Measurements from ENCODE around the gene ENTHD1. TPM values are rescaled to one million over a fixed set of nuclear protein-coding genes. Genes with fewer than 3 reads are reported as not detected.

Gene ENTHD1
- total and polyA plus RNA-seq, 2 of the 4 experiments (the other 2 are of a cell fraction), result not detected

DNA sequence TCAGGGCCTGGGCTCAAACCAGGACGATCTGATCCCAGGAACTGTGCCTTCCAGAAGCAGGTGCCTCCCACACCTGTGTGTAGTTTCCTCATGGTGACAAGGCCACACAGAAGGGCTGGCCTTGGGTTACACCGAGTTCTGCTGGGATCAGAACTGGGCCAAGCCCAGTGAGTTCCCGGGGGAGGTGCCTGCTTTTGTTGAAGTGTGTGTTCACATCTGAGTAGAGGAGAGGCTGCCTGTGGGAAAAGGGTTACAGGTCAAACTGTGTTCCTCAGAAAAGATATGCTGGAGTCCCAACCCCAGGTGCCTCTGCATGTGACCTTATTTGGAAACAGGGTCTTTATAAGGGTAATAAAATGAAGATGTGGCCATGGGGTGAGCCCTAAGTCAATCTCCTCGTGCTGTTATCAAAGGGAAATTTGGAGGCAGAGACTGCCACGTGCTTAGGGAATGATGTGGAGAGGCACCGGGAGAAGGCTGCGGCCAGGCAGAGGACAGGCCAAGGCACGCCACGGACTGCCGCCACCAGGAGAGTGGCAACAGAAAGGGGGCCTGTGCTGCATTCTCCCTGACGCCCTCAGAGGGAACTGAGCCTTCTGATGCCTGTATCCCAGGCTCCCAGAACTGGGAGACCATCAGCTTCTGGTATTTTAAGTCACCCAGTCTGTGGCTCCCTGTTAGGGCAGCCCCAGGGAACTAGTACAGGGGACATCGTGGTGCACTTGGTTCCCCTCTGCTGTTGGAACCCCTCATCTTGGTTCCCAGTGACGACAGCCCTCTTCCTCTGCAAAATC lies 164.2 kb downstream of the ENTHD1 start:
- dilution Hi-C loops (cut with HindIII; ENCODE audit: low sequenced_read_pairs, unreplicated experiment) (no loop called here), intact Hi-C loops (cut with micrococcal nuclease) (no loop called here), in situ Hi-C loops (cut with MboI; ENCODE audit: low sequenced_read_pairs) (no loop called here)
- H4K20me1 ChIP-seq (ENCODE audit: insufficient read depth, low read length), result no peaks in the 10 kb centered on the region
- H3K27ac ChIP-seq (ENCODE audit: insufficient read depth, low read length), result no peak overlapping the region
- 54% methylated on average over 5 of the region's 13 CpGs; no CpG with 5 or more reads in 1 of the 2 experiments for WGBS, 2 experiments (ENCODE audit: extremely low coverage in 2 of 2, insufficient read length in 1 of 2)
- H2AK9ac ChIP-seq (replicated peaks; ENCODE audit: low read depth, low read length, poor library complexity), result no peak overlapping the region
- H2AFZ ChIP-seq (replicated peaks; ENCODE audit: low read length, poor library complexity), result no peak overlapping the region
- TF ChIP-seq CEBPB (IDR thresholded peaks at IDR 0.05; ENCODE audit: low read depth, low read length), result no peak
- no peaks in the 10 kb centered on the region for H3K36me3 ChIP-seq (ENCODE audit: control insufficient read depth, insufficient read depth, low read length)
- CTCF ChIA-PET, result no interaction called here
- no TSS peak for BruUV-seq (replicated peaks)
- no peak overlapping the region for H4K91ac ChIP-seq (ENCODE audit: insufficient read depth, low read depth, low read length)
- no peak overlapping the region for H3K18ac ChIP-seq (ENCODE audit: low read depth, low read length)
- DNase-seq, result no peak
- no peaks in the 10 kb centered on the region for H3K9me1 ChIP-seq (ENCODE audit: insufficient read depth, low read length)
- no peaks in the 10 kb centered on the region; the same call in 1 of the 2 replicates for H3K4me1 ChIP-seq (ENCODE audit: control insufficient read depth, insufficient read depth, low read length)
- no peaks in the 10 kb centered on the region for H3K9me3 ChIP-seq (ENCODE audit: control insufficient read depth, insufficient read depth, low read length)
- H3K9ac ChIP-seq (ENCODE audit: low read depth, low read length), result no peak overlapping the region
- no peak for ATAC-seq (ENCODE audit: low read depth)
- H3K27me3 ChIP-seq (ENCODE audit: control insufficient read depth, insufficient read depth, low read length), result peaks cover 43% of the 10 kb centered on the region
- no peak overlapping the region for H3K4ac ChIP-seq (ENCODE audit: low read depth, low read length)
- H3K23ac ChIP-seq (ENCODE audit: low read depth, low read length), result no peak overlapping the region
- no peak overlapping the region for H2BK15ac ChIP-seq (ENCODE audit: low read depth, low read length)
- H2AK5ac ChIP-seq (ENCODE audit: low read depth, low read length), result no peak overlapping the region; the same call in 1 of the 2 replicates
- H2BK20ac ChIP-seq (ENCODE audit: low read depth, low read length), result no peak overlapping the region
- no peak overlapping the region; the same call in 1 of the 2 replicates for H2BK120ac ChIP-seq (ENCODE audit: low read depth, low read length)
- H3K14ac ChIP-seq (replicated peaks; ENCODE audit: low read depth, low read length), result no peak overlapping the region
- H4K5ac ChIP-seq (ENCODE audit: low read depth, low read length), result no peak overlapping the region
- H3K4me3 ChIP-seq (ENCODE audit: insufficient read depth, low read depth, low read length), result no peak overlapping the region
- no peak overlapping the region for H4K8ac ChIP-seq (ENCODE audit: low read depth in 2 of 2, low read length in 2 of 2)
- POLR2A ChIA-PET (ENCODE audit: unreplicated experiment), result no interaction called here
- no peak overlapping the region for H3K56ac ChIP-seq (ENCODE audit: extremely low read depth, insufficient read depth, low read length)
- H3K79me1 ChIP-seq (ENCODE audit: low read depth in 1 of 2, low read length in 2 of 2), result no peaks in the 10 kb centered on the region
- no peak overlapping the region for H3K4me2 ChIP-seq (ENCODE audit: low read depth, low read length)
- H2BK5ac ChIP-seq (ENCODE audit: low read depth, low read length, poor library complexity, severe bottlenecking), result no peak overlapping the region
